ENCODE measurements around the gene PPFIBP1.
A peak's percentile ranks its signal among the peaks of the same experiment; 100 is the strongest.

Gene PPFIBP1

GRCh38 chr12:27521066-27521465 is 2.9 kb upstream of the PPFIBP1 start:
- no peak overlapping the region for H3K4me3 ChIP-seq (replicated peaks; ENCODE audit: insufficient read depth, low read length)
- H3K27ac ChIP-seq (replicated peaks): no peak overlapping the region
- TF ChIP-seq SPI1 (IDR thresholded peaks at IDR 0.05; ENCODE audit: borderline replicate concordance, low read depth) (peak; percentile 67; the same call in 1 of the 2 replicates), GABPA (IDR thresholded peaks at IDR 0.05; ENCODE audit: low read depth) (no peak)
- no peak for DNase-seq (ENCODE audit: low read depth in 1 of 2, low spot score in 1 of 2)
- peaks cover 2% of the 10 kb centered on the region for H3K27me3 ChIP-seq (ENCODE audit: insufficient read depth, poor library complexity, severe bottlenecking)

DNA sequence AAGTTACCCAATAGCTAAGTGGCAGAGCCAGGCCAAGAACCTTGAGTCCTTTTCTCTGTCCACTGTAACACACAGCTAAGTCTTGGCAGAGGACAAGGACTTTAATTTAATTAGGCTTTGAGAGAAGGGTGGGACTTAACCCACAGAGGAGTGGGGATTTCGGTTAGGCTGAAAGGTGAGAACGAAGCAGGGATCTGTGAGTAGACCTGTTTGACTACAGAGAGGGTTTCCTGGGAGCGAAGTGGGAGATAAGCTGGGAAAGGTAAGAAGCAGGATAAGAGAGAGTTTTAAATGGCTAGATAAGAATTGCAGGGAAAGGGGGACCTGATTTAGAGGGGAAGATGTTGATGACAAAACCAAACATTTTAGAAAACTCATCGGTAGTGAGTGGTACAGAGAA is 2.0 kb upstream of the PPFIBP1 start:
- DNase-seq (ENCODE audit: low read depth in 1 of 2, low spot score in 1 of 2): no peak
- peaks cover 2% of the 10 kb centered on the region for H3K27me3 ChIP-seq (ENCODE audit: insufficient read depth, poor library complexity, severe bottlenecking)
- no peak for TF ChIP-seq POLR2AphosphoS5 (IDR thresholded peaks at IDR 0.05; ENCODE audit: low read depth)
- no peak for TF ChIP-seq CTCF (IDR thresholded peaks at IDR 0.05; ENCODE audit: insufficient read depth, low read length)
- no peak for TF ChIP-seq GABPA (IDR thresholded peaks at IDR 0.05; ENCODE audit: low read depth)
- TF ChIP-seq SPI1 (IDR thresholded peaks at IDR 0.05; ENCODE audit: borderline replicate concordance, low read depth): no peak
- TF ChIP-seq, protein P1, sequence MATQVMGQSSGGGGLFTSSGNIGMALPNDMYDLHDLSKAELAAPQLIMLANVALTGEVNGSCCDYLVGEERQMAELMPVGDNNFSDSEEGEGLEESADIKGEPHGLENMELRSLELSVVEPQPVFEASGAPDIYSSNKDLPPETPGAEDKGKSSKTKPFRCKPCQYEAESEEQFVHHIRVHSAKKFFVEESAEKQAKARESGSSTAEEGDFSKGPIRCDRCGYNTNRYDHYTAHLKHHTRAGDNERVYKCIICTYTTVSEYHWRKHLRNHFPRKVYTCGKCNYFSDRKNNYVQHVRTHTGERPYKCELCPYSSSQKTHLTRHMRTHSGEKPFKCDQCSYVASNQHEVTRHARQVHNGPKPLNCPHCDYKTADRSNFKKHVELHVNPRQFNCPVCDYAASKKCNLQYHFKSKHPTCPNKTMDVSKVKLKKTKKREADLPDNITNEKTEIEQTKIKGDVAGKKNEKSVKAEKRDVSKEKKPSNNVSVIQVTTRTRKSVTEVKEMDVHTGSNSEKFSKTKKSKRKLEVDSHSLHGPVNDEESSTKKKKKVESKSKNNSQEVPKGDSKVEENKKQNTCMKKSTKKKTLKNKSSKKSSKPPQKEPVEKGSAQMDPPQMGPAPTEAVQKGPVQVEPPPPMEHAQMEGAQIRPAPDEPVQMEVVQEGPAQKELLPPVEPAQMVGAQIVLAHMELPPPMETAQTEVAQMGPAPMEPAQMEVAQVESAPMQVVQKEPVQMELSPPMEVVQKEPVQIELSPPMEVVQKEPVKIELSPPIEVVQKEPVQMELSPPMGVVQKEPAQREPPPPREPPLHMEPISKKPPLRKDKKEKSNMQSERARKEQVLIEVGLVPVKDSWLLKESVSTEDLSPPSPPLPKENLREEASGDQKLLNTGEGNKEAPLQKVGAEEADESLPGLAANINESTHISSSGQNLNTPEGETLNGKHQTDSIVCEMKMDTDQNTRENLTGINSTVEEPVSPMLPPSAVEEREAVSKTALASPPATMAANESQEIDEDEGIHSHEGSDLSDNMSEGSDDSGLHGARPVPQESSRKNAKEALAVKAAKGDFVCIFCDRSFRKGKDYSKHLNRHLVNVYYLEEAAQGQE (IDR thresholded peaks at IDR 0.05; ENCODE audit: insufficient replicate concordance, low read depth): no peak
- H3K27ac ChIP-seq (replicated peaks): no peak overlapping the region
- no peak overlapping the region for H3K4me3 ChIP-seq (replicated peaks; ENCODE audit: insufficient read depth, low read length)

GRCh38 chr12:27523305-27523641 is 733 bp upstream of the PPFIBP1 start:
- Histone ChIP-seq H3K4me3 (replicated peaks; ENCODE audit: insufficient read depth, low read length) (peak overlapping the region; percentile 96), H3K27me3 (ENCODE audit: insufficient read depth, poor library complexity, severe bottlenecking) (peaks cover 2% of the 10 kb centered on the region), H3K27ac (replicated peaks) (peak overlapping the region; percentile 22)
- DNase-seq (ENCODE audit: low read depth in 1 of 2, low spot score in 1 of 2): no peak
- TF ChIP-seq CTCF (IDR thresholded peaks at IDR 0.05; ENCODE audit: insufficient read depth, low read length): no peak
- no peak for TF ChIP-seq GABPA (IDR thresholded peaks at IDR 0.05; ENCODE audit: low read depth)
- TF ChIP-seq, protein P1 (IDR thresholded peaks at IDR 0.05; ENCODE audit: insufficient replicate concordance, low read depth): no peak
- TF ChIP-seq SPI1 (IDR thresholded peaks at IDR 0.05; ENCODE audit: borderline replicate concordance, low read depth): no peak
- TF ChIP-seq POLR2AphosphoS5 (IDR thresholded peaks at IDR 0.05; ENCODE audit: low read depth): no peak

DNA sequence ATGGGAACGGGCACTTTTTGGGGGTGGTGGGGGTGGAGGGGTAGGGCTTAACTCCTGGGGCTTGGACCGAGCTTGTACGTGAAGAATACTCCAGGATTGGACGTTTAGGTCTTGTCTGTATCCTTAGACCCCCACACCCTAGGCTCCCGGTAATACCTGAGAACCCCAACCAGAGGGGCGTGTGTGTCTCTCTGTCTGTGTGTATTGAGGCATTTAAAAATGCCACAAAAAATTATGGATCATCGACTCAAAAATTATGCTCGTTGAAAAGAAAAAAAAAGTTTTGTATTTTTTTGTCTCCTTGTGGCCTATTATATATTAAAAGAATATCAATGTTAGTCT is 459 bp downstream of the PPFIBP1 start:
- no peak overlapping the region for H3K27ac ChIP-seq (replicated peaks)
- H3K27me3 ChIP-seq (ENCODE audit: insufficient read depth, poor library complexity, severe bottlenecking): peaks cover under 1% of the 10 kb centered on the region
- peak overlapping the region; percentile 96 for H3K4me3 ChIP-seq (replicated peaks; ENCODE audit: insufficient read depth, low read length)
- no peak for DNase-seq (ENCODE audit: low read depth in 1 of 2, low spot score in 1 of 2)
- TF ChIP-seq CTCF (IDR thresholded peaks at IDR 0.05; ENCODE audit: insufficient read depth, low read length): no peak
- no peak for TF ChIP-seq GABPA (IDR thresholded peaks at IDR 0.05; ENCODE audit: low read depth)
- no peak for TF ChIP-seq SPI1 (IDR thresholded peaks at IDR 0.05; ENCODE audit: borderline replicate concordance, low read depth)
- TF ChIP-seq, protein P1 (IDR thresholded peaks at IDR 0.05; ENCODE audit: insufficient replicate concordance, low read depth): no peak
- TF ChIP-seq POLR2AphosphoS5 (IDR thresholded peaks at IDR 0.05; ENCODE audit: low read depth): no peak
